ENCODE data around the gene YEATS4. TPM values are rescaled to one million over a fixed set of nuclear protein-coding genes. Genes with fewer than 3 reads are reported as not detected.

Gene YEATS4
- total and polyA plus RNA-seq, 2 experiments from 2014 or later, result 64.7 to 90.5 TPM

DNA sequence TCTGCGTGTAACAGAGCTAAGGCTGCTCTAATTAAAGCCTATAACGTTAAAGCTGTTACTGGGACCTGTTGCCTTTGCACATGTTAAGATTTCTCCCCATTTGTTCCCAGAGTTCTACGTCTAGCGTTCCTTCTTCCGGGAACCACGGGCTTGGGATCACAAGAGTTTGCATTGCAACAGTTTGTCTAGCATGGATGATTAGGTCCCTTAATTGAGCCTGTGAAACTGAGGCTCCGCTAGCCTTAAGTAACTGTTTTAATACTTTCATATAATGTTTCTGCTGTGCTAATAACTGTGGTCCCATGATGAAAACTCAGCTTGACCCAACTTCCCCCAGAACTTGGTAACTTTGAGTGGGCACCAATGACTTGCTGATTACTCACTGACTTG lies 28.0 kb upstream of the YEATS4 start (continued):
- TF ChIP-seq, protein P1, sequence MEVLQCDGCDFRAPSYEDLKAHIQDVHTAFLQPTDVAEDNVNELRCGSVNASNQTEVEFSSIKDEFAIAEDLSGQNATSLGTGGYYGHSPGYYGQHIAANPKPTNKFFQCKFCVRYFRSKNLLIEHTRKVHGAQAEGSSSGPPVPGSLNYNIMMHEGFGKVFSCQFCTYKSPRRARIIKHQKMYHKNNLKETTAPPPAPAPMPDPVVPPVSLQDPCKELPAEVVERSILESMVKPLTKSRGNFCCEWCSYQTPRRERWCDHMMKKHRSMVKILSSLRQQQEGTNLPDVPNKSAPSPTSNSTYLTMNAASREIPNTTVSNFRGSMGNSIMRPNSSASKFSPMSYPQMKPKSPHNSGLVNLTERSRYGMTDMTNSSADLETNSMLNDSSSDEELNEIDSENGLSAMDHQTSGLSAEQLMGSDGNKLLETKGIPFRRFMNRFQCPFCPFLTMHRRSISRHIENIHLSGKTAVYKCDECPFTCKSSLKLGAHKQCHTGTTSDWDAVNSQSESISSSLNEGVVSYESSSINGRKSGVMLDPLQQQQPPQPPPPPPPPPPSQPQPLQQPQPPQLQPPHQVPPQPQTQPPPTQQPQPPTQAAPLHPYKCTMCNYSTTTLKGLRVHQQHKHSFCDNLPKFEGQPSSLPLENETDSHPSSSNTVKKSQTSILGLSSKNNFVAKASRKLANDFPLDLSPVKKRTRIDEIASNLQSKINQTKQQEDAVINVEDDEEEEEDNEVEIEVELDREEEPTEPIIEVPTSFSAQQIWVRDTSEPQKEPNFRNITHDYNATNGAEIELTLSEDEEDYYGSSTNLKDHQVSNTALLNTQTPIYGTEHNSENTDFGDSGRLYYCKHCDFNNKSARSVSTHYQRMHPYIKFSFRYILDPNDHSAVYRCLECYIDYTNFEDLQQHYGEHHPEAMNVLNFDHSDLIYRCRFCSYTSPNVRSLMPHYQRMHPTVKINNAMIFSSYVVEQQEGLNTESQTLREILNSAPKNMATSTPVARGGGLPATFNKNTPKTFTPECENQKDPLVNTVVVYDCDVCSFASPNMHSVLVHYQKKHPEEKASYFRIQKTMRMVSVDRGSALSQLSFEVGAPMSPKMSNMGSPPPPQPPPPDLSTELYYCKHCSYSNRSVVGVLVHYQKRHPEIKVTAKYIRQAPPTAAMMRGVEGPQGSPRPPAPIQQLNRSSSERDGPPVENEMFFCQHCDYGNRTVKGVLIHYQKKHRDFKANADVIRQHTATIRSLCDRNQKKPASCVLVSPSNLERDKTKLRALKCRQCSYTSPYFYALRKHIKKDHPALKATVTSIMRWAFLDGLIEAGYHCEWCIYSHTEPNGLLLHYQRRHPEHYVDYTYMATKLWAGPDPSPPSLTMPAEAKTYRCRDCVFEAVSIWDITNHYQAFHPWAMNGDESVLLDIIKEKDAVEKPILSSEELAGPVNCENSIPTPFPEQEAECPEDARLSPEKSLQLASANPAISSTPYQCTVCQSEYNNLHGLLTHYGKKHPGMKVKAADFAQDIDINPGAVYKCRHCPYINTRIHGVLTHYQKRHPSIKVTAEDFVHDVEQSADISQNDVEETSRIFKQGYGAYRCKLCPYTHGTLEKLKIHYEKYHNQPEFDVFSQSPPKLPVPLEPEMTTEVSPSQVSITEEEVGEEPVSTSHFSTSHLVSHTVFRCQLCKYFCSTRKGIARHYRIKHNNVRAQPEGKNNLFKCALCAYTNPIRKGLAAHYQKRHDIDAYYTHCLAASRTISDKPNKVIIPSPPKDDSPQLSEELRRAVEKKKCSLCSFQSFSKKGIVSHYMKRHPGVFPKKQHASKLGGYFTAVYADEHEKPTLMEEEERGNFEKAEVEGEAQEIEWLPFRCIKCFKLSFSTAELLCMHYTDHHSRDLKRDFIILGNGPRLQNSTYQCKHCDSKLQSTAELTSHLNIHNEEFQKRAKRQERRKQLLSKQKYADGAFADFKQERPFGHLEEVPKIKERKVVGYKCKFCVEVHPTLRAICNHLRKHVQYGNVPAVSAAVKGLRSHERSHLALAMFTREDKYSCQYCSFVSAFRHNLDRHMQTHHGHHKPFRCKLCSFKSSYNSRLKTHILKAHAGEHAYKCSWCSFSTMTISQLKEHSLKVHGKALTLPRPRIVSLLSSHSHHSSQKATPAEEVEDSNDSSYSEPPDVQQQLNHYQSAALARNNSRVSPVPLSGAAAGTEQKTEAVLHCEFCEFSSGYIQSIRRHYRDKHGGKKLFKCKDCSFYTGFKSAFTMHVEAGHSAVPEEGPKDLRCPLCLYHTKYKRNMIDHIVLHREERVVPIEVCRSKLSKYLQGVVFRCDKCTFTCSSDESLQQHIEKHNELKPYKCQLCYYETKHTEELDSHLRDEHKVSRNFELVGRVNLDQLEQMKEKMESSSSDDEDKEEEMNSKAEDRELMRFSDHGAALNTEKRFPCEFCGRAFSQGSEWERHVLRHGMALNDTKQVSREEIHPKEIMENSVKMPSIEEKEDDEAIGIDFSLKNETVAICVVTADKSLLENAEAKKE (CRISPR knock-in tag; IDR thresholded peaks at IDR 0.05), result no peak
- TF ChIP-seq EZH2phosphoT487 (IDR thresholded peaks at IDR 0.05; ENCODE audit: unreplicated experiment) (no peak), POLR2AphosphoS5 (IDR thresholded peaks at IDR 0.05; ENCODE audit: low read depth) (no peak), JUNB (IDR thresholded peaks at IDR 0.05; ENCODE audit: unreplicated experiment) (no peak), EZH2 (IDR thresholded peaks at IDR 0.05; ENCODE audit: low read depth, unreplicated experiment) (no peak), NANOG (IDR thresholded peaks at IDR 0.05; ENCODE audit: borderline replicate concordance) (no peak), CREB1 (CRISPR knock-in tag; IDR thresholded peaks at IDR 0.05; ENCODE audit: low read depth) (no peak), STAT1 (IDR thresholded peaks at IDR 0.05; ENCODE audit: unreplicated experiment) (no peak), ZNF331 (CRISPR knock-in tag; IDR thresholded peaks at IDR 0.05; ENCODE audit: low read depth) (no peak), ZNF114 (CRISPR knock-in tag; IDR thresholded peaks at IDR 0.05) (no peak)
- TF ChIP-seq, protein P2, sequence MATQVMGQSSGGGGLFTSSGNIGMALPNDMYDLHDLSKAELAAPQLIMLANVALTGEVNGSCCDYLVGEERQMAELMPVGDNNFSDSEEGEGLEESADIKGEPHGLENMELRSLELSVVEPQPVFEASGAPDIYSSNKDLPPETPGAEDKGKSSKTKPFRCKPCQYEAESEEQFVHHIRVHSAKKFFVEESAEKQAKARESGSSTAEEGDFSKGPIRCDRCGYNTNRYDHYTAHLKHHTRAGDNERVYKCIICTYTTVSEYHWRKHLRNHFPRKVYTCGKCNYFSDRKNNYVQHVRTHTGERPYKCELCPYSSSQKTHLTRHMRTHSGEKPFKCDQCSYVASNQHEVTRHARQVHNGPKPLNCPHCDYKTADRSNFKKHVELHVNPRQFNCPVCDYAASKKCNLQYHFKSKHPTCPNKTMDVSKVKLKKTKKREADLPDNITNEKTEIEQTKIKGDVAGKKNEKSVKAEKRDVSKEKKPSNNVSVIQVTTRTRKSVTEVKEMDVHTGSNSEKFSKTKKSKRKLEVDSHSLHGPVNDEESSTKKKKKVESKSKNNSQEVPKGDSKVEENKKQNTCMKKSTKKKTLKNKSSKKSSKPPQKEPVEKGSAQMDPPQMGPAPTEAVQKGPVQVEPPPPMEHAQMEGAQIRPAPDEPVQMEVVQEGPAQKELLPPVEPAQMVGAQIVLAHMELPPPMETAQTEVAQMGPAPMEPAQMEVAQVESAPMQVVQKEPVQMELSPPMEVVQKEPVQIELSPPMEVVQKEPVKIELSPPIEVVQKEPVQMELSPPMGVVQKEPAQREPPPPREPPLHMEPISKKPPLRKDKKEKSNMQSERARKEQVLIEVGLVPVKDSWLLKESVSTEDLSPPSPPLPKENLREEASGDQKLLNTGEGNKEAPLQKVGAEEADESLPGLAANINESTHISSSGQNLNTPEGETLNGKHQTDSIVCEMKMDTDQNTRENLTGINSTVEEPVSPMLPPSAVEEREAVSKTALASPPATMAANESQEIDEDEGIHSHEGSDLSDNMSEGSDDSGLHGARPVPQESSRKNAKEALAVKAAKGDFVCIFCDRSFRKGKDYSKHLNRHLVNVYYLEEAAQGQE (IDR thresholded peaks at IDR 0.05; ENCODE audit: unreplicated experiment), result no peak
- TF ChIP-seq, protein P3, sequence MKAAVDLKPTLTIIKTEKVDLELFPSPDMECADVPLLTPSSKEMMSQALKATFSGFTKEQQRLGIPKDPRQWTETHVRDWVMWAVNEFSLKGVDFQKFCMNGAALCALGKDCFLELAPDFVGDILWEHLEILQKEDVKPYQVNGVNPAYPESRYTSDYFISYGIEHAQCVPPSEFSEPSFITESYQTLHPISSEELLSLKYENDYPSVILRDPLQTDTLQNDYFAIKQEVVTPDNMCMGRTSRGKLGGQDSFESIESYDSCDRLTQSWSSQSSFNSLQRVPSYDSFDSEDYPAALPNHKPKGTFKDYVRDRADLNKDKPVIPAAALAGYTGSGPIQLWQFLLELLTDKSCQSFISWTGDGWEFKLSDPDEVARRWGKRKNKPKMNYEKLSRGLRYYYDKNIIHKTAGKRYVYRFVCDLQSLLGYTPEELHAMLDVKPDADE (IDR thresholded peaks at IDR 0.05), result no peak
